HEK293T (cell line): ENCODE data around the gene PCDH1.

Source experiments
- BHLHE40 ChIP-seq: fragments of 450-650 bp; IDR thresholded peaks from 2 replicates; pipeline ENCODE4 v1.6.1; 2016; ENCODE audit warnings: mild to moderate bottlenecking, moderate library complexity, borderline replicate concordance
- CTBP1 ChIP-seq: fragments of 450-650 bp; IDR thresholded peaks from 2 replicates; pipeline ENCODE4 v1.6.1; 2016; ENCODE audit warnings: borderline replicate concordance
- FOXA1 ChIP-seq: fragments of 450-650 bp; IDR thresholded peaks from 2 replicates; pipeline ENCODE4 v1.6.1; 2016; ENCODE audit warnings: mild to moderate bottlenecking
- FOXK2 ChIP-seq: fragments of 450-650 bp; IDR thresholded peaks from 2 replicates; pipeline ENCODE4 v1.6.1; 2016; ENCODE audit warnings: mild to moderate bottlenecking
- FOXM1 ChIP-seq: fragments of 450-650 bp; IDR thresholded peaks from 2 replicates; pipeline ENCODE4 v1.6.1; 2017; ENCODE audit warnings: mild to moderate bottlenecking, borderline replicate concordance
- L3MBTL2 ChIP-seq: fragments of 450-650 bp; conservative IDR thresholded peaks from 2 replicates; pipeline ENCODE4 v1.6.1; 2016; ENCODE audit warnings: mild to moderate bottlenecking
- LEF1 ChIP-seq: fragments of 450-650 bp; IDR thresholded peaks from 2 replicates; pipeline ENCODE4 v1.6.1; 2017; ENCODE audit warnings: mild to moderate bottlenecking, borderline replicate concordance
- NFRKB ChIP-seq: fragments of 450-650 bp; IDR thresholded peaks from 2 replicates; pipeline ENCODE4 v1.6.1; 2016; ENCODE audit warnings: mild to moderate bottlenecking, moderate library complexity
- SP1 ChIP-seq: fragments of 450-650 bp; IDR thresholded peaks from 2 replicates; pipeline ENCODE4 v1.6.1; 2017
- SUZ12 ChIP-seq: fragments of 450-650 bp; IDR thresholded peaks from 2 replicates; pipeline ENCODE4 v1.6.1; 2016; ENCODE audit warnings: mild to moderate bottlenecking

- no peak for TF ChIP-seq LEF1
- no peak for TF ChIP-seq FOXK2
- no peak for TF ChIP-seq FOXA1
- no peak for TF ChIP-seq SP1
- TF ChIP-seq BHLHE40 = no peak
- no peak for TF ChIP-seq NFRKB
- TF ChIP-seq SUZ12 = no peak
- no peak for TF ChIP-seq FOXM1
- no peak for TF ChIP-seq L3MBTL2
- TF ChIP-seq CTBP1 = no peak
These were observed 39.7 kb downstream of the PCDH1 start for GRCh38 chr5:141838326-141839014.
